ENCODE measurements around the gene LRRFIP1.
"Not testable (repeated sequence)": the region's sequence is repeated elsewhere in the genome, so short reads cannot be mapped to it uniquely, and the experiment has no call there.

The LRRFIP1 gene

DNA sequence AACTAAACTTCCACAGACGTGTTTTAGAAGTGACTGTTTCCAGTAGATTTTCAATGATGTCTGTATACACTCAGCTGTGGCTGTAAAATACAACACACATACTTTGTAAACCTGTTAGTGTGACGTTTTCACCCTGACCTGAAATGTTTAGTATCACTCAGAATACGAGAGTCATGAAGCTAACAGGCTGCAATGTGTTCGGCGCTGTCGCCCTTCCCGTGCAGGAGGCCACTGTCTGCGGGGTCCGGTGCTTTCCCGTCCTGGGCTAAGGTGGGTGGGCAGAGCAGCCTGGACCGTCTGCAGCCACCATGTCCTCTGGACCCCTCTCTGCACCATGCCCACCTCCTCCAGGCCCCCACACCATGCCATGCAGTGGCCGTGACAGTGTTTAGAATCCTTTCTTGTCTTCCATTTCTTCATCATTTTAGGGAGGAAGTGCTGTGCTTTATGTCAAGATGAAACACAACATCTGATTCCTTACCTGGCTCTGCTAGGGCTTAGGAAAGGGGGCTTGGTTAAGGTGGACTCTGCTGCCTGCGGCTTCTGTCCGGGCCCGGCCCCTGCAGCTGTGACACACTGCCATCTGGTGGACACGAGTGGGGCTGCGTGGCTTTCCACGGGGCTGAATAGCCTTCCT is 117.3 kb downstream of the LRRFIP1 start:
- peak; percentile 66 for DNase-seq (ENCODE audit: low read depth, low spot score)

DNA sequence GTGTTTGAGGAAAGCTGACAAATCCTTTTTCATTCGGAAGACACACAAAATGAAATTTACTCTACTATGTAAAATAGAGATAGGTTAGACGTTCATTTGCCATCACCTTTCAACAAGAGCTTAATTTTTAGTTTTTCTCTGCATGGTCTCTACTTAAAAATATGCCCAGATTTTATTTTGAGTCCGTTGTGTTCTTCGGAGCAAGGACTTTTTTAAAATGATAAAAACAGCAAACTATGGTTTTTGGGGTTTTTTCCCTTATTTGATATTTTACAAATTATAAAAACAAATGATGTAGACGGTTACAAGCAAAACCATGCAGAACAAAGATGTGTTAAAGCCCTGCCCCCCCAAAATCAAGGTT is 117.8 kb downstream of the LRRFIP1 start:
- no peak for DNase-seq (ENCODE audit: low read depth, low spot score)

DNA sequence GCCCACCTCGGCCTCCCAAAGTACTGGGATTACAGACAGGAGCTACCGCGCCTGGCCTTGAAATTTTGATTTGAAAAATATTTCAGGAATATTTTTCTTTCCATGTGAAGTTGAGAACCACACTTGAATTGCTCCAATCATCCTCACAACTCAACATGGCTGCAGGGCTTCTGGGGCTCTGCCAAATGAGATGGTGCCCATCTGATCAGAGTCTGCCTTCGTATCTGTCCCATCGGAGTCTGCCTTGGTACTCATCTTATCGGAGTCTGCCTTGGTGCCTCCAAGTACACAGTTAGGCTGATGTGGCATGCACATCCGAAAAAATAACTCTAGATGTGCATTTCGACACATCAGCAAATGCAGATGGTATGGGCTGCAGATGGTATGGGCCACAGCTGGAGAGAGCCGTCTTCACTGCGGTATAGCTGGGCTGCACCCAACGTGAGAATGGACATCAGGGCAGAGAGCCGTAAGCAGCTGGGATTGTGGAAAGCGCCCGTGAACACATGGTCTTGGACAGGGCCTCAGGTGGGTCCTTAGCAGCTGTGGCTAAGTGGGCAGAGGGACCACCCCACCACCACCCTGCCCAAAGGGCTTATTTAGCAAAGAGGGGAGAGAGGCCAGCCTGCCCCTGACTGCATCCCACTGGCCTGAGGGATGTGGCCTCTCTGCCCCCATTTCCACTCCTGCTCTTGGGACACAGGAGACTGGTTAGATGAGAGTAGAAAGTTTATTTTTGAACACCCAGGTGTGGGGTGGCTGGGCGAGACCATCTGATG is 119.1 kb downstream of the LRRFIP1 start:
- DNase-seq (ENCODE audit: low read depth, low spot score): no peak

DNA sequence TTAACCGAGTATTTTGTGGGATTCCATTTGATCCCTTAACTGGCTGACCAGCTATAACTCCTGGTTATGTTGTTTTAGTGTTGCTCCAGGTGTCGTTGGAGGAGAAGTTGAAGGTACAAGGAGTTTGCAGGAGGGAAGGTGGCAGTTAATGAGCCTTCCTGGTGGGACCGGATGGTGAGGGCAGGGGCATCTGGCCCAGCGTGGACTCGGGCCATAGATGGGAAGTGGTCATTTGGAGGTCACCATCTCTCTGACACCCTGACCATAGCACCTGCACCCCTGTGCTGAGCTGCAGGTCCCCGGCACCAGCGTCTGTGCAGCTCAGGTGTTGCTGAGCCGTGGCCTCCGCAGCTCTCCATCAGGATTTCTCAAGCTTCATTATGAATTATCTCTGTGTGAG is 119.8 kb downstream of the LRRFIP1 start:
- DNase-seq (ENCODE audit: low read depth, low spot score): no peak

DNA sequence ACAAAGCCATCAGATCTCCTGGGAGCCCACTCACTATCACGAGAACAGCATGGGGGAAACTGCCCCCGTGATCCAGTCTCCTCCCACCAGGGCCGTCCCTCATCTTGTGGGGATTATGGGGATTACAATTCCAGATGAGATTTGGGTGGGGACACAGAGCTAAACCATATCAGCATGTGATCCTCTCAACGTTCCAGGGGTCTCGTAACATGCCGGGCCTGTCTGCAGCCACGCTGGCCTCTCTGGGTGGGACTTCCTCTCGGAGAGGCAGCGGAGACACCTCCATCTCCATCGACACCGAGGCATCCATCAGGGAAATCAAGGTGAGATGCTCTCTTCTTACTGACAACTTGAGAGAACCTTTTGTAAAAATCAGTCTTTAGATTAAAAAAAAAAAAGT is 121.6 kb downstream of the LRRFIP1 start:
- no peak for DNase-seq (ENCODE audit: low read depth, low spot score)

DNA sequence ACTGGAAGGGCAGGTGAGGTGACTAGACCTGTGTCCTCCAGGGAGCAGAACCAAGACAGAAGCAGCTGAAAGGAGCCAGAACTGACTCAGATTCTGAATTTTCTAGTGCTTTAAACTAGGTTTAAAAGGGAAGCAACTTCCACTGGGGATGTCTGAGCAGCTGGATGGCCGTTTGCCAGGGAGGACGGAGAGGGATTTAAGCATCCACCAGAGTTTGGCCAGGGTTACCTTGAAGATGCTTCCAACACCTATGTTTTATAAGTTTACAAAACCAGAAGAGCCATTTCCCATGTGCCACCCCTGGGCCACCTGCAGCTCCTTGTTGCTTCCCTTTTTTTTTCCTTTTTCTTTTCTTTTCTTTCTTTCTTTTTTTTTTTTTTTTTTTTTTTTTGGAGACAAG is 122.6 kb downstream of the LRRFIP1 start:
- DNase-seq (ENCODE audit: low read depth, low spot score): no peak

DNA sequence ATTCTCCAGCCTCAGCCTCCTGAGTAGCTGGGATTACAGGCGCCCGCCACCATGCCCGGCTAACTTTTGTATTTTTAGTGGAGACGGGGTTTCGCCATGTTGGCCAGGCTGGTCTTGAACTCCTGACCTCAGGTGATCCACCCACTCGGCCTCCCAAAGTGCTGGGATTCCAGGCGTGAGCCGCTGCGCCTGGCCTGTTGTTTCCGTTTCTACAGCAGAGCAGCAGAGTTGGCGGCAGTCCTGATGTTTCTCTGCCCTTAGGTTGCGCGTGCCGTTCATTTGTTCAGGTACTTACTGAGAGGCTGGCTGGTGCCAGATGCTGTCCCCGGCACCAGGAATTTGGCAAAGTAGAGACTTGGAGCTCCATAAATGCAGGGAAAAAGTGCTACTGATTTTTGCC is 123.1 kb downstream of the LRRFIP1 start:
- DNase-seq (ENCODE audit: low read depth, low spot score): not testable (repeated sequence)

DNA sequence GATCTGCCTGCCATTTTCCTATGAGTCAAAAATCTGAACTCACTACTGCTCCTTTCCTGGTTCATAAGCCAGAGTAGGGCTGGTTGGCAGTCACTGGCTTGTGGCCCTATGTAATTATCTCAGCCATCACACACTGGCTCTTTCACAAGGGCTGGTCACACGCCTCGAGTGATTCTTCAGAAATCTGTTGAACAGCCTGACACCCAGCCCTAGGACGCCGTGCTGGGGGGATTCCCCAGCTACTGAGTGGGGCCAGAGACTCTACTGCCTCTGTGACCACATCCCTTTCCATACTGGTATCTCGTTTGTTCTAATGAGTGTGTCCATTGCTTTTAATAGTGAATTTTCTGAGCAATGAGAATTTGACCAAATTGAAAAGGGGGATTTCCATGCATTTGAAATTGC is 125.4 kb downstream of the LRRFIP1 start:
- DNase-seq (ENCODE audit: low read depth, low spot score): no peak

DNA sequence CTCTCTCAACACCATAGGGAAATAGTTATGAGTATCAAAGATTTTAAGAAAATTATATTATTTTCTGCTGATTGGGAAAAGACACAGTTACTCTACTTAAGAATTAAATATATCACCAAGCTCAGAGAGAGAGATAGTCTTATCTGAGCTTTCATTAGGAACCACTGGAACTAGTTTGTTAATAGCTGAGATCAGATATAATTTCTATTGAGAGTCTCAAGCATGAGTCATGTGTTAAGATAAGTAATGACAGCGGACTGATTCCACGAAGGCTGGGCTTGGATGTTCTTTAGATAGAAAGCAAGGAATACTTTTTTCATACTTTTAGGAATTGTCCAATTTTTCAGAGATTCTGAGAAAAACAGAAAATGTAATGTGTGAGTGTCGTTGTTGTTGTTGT is 126.8 kb downstream of the LRRFIP1 start:
- no peak for DNase-seq (ENCODE audit: low read depth, low spot score)

DNA sequence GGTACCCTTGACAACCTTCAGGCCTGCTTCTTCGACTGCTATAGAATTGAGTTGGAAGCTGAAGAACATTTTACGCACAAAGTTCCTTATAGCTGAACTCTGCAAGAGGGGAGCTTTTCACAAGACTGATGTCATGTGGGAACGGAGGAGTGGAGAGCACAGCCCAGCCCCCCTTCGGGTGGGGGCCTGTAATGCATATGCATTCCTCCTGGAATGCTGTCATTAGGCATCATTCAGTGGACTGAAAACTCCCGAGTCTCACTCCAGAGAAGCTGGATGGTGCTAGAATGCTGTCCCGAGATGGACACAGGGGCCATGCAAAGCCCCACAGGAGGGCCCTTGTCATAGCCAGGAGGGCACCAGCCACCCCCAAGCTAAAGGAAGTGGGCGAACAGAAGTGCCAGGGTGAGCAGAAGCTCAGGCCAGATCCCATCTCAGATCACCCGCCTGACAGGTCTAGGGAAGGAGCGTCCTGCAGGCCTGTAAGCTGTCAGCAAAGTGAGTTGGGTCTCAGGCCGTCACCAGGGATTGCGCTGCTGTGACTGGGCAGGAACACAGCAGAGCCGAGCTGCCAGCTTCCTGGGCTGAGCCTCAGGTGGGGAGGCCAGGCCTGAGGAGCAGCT is 127.3 kb downstream of the LRRFIP1 start:
- no peak for DNase-seq (ENCODE audit: low read depth, low spot score)

DNA sequence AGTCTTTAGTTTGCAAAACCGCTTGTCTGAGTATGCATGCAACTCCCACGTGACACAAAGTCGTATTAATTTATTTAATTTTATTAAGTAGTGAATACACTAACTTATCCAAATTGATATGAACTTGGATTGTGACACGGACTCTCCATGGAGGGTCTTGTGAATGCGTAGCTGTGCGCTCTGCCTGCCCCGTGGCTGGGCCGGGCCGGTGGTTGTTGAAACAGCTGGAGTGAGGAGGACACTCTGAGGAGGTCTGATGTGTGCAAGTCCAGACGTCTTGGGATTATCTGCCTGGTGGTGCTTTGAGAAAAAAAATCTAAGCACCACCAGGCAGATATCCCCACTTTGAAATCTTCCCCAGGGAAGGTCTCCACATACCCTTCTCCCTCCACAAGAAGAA is 130.2 kb downstream of the LRRFIP1 start:
- DNase-seq (ENCODE audit: low read depth, low spot score): no peak

DNA sequence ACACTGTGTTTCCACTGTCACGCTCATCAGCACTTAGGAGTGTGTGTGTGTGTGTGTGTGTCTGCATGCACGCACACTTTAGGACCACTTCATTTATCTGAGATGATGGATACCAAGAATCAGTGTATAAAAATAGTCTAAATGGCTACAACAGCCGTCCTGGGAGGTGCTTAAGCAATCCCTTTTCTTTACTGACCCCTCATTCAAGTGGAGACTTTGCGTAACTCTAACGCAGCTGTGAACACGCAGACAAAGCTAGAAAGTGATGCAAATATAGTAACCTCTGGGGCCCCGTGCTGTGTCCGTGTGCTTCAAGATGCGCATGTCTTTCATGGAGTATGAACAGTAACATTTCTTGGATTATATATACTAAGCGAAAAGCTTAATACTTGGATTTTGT is 130.8 kb downstream of the LRRFIP1 start:
- DNase-seq (ENCODE audit: low read depth, low spot score): no peak

DNA sequence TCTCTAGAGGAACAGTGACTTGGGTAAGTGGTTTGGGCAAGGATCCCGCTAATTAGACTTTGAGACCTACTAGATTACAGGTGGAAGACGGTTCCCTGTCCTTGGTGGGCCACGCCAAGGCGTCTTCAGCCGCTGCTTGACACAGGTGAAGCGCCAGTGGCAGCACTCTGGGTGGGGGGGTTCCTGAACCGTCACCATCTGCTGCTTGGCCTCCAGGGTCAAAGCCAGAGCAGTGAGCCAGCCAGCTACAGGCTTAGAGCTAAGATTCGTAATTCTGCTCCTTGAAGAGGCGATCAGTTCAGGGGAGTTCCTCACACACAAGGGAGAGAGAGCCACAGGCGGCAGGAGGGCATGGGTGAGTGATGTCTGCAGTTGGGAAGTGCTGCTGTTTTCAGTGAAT is 131.8 kb downstream of the LRRFIP1 start:
- DNase-seq (ENCODE audit: low read depth, low spot score): no peak

DNA sequence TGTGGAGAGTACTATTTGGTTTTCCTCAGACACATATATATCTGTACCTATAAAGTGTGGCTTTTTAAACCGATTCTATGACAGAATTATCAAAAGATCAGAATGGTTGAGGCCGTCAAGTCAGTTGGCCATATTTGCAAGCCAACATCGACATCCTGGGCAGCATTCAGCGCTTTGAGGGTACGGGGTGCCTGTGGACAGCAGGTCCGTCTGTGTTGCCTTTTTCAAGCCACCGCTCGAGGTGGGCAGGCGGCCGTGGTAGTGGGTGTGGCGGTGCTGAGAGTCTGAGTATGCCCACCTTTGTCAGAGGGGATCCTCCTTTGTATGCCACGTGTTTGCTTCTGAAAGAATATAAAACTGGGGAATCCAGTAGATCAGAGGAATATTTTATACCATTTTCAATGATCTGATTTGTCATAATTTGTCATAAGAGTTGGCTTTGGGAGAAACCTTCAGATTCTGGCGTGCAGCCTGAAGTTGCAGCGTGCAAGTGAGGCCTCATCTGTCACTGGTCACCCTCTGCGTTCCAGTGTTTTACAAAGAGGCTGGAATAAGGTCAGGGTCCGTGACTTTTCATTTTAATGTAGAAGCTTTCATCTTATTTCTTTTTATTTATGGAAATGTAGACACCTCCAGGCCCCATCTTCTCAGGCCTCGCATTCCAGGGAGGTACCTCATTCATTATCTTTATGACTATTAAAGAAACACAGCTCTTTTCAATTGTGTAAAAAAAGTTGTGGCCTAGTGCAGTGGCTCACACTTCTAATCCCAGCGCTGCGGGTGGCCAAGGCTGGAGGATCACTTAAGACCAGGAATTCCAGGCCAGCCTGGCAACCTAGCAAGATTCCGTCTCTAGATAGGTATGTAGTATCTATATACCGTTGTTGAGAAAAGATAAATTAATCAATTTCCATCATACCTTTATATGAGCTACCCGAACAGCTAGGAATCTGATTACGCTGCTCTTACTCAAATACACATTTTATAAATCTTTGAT is 133.4 kb downstream of the LRRFIP1 start:
- DNase-seq (ENCODE audit: low read depth, low spot score): no peak

DNA sequence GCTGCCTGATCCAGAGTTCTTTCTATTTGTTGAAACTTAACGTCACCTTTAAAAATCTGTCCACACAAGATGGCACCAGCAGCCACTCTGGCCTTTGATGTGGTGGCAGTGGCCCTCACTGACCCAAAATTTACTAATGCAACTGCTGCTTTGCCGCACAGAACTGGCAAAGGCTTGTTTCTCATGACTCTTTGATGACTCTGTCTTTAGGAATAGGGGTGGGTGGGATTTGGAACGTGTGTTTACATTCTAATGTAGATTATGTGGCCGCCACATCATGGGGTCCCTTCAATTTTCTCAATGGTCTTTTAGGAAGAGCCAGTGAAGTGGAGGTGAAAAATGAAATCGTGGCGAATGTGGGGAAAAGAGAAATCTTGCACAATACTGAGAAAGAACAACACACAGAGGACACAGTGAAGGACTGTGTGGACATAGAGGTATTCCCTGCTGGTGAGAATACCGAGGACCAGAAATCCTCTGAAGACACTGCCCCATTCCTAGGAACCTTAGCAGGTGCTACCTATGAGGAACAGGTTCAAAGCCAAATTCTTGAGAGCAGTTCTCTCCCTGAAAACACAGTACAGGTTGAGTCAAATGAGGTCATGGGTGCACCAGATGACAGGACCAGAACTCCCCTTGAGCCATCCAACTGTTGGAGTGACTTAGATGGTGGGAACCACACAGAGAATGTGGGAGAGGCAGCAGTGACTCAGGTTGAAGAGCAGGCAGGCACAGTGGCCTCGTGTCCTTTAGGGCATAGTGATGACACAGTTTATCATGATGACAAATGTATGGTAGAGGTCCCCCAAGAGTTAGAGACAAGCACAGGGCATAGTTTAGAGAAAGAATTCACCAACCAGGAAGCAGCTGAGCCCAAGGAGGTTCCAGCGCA is 135.2 kb downstream of the LRRFIP1 start:
- DNase-seq (ENCODE audit: low read depth, low spot score): not testable (repeated sequence)

DNA sequence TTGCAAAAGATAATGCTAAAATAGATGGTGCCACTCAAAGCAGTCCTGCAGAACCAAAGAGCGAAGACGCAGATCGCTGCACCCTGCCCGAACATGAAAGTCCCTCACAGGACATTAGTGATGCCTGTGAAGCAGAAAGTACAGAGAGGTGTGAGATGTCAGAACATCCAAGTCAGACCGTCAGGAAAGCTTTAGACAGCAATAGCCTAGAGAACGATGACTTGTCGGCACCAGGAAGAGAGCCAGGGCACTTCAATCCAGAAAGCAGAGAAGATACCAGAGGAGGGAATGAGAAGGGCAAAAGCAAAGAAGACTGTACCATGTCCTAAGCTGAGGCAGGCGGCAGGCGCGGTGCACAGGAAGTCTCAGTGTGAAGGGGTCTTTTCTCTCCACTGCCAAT is 136.4 kb downstream of the LRRFIP1 start:
- DNase-seq (ENCODE audit: low read depth, low spot score): no peak

DNA sequence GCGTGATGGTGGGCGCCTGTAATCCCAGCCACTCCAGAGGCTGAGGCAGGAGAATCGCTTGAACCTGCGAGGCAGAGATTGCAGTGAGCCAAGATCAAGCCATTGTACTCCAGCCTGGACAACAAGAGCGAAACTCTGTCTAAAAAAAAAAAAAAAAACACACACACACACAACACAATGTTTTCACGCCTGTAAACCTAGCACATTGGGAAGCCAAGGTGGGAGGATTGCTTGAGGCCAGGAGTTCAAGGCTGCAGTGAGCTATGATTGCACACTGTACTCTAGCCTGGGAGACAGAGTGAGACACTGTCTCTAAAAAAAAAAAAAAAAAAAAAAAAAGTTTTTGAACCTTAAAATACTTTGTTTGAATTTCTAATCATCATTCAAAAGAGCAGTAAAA is 137.7 kb downstream of the LRRFIP1 start:
- DNase-seq (ENCODE audit: low read depth, low spot score): not testable (repeated sequence)

DNA sequence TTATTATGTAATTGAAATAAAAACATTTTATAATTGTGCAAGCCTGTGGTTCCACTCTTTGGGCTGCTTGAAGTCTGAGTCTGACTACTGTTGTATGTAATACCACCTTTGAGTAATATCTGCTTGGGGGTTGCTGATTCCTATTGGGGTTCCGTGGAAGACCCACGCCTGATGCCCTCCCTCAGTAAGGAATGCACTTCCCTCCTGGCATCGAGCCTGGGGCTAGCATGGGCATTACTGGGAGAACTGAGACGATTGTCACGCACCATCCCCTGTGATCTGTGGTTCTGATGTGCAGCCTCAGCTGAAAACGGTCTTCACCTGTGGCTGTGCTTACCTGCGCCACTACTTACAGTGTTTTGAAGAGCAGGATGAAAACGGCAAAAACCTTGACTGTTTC is 138.5 kb downstream of the LRRFIP1 start:
- DNase-seq (ENCODE audit: low read depth, low spot score): no peak

DNA sequence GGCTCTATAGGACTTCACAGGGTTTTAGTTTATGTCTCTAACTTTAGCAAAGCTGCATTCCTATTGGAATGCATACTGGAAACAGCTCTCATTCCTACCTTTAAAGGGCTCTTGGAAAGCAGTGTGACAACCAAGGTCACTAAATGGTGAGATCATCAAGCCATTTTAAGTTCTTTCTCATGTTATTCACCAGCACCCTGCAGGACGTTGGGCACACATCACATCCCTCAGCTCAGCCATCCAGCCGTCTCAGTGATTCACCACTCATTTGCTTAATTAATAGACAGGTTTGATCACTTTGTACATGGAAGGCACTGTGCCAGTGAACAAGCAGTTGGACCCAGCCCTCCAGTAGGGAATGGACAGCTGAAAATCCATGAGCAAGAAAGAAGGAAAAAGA is 139.0 kb downstream of the LRRFIP1 start:
- DNase-seq (ENCODE audit: low read depth, low spot score): no peak

DNA sequence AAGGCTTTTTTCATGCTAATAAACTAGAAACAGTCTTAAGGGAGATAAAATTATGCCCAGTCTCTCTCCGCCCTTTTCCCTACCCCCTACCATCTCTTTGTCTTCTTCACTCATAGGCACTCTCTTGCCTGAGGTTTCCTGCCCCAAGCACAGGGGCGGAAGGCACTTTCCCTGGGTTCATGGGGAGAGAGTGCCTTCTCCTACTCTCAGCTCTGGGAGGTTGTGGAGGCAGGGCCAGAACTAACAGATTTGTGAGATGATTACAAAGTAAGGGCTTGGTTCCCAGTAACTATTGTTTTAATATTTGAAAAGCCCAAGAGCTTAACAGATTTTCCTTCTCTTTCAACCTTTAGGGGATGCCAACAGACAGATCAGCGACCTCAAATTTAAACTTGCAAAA is 145.1 kb downstream of the LRRFIP1 start:
- no peak for DNase-seq (ENCODE audit: low read depth, low spot score)

DNA sequence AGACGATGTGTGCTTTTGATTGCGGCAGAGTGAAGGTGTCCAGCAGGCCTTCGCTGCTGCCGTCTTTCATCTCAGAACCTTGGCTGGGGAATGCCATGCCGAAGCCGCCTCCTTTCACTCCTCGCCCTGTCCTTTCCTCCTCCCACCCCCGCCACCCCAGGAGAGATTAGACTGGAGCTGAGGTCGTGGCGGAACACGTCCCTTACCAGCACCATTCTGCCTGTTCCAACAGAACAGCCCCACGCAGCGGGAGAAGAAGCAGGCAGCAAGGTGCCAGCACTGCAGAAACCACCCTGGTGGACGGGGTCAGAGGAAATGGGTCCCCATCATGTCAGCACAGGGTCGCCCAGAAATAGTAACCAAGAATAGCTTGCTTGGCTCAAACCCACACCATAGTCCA is 146.4 kb downstream of the LRRFIP1 start:
- no peak for DNase-seq (ENCODE audit: low read depth, low spot score)

All from activated CD4-positive, CD25-positive, alpha-beta regulatory T cell treated with anti-CD3 and anti-CD28 coated beads, Interleukin-2, amount 50 U/mL, for 16 hours (primary cell).